ENCODE data around the gene RAMAC.
"Not testable (repeated sequence)": the region's sequence is repeated elsewhere in the genome, so short reads cannot be mapped to it uniquely, and the experiment has no call there.

RAMAC gene

DNA sequence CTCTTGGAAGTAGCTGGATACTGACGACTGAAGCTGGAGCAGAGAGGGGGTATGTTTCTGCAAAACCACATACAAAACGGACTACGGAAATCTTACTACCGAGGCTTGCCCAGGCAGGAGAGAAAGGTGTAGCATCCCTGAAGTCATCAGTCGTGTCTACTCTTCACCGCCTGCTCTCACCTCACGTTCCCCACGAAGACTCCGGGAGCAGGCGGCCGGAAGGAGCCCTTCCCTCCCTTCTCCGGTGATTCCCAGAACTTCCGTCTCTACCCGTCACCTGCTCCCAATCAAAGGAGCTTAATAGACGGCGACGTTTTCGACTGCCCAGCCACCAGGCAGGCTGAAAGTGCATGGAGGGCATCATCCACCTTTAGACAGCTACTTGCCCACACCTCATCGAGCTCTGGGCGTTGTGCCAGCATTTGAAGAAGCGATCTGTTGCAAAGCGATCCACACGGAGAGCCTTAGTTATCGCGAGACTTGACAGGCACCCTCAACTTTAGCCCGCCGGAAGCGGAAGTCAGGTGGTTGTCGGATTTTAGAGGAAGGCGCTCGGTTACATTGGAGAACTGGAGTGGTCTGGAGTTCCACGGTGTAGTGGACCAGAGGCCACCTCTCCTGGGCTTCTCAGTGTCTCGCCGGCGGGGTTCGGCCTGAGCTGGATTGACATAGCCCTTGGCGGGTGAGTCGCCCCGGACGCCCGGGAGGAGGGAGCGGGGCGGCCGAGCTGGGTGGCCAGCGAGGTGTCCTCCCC lies at the start of gene RAMAC:
TSS of gene RAMAC (plus strand) at position 523 of the 754 bp plus-strand sequence. CDS start 2,809 bp downstream, outside the sequence.
- DNase-seq = peak; percentile 94

DNA sequence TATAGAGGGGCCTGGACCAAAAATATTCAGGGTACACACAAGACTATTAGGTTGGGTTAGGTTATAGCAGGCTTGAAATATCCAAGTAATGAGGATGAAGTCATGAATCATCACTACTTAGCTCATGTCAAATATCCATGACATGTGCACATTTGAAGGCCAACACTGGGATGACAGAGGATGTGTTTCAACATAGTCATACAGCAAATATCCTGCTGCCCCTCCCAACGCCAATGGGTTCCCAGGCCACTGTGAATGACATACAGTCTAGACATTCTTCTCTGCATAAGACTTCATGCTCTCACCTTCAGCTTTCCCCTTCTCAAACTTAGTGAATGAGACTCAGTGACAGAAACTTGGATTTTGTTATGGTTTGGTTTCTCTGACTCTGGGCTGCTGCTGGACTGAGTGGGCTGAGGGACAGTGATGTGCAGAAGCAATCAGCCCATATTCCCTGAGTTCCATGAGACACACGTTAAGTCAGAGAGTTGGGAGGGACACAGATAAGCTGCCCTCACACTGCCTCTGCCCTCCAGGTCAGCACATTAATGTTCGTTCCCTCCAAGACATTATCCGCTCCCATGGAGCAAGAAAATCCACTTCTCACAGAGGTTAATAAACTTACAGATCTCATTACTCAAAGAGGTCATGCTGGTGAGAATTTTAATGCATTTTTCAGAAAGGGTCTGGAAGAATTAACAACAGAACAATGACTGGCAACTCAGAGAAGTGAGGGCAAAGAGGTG lies 48.9 kb upstream of the RAMAC start:
- no peak for DNase-seq

DNA sequence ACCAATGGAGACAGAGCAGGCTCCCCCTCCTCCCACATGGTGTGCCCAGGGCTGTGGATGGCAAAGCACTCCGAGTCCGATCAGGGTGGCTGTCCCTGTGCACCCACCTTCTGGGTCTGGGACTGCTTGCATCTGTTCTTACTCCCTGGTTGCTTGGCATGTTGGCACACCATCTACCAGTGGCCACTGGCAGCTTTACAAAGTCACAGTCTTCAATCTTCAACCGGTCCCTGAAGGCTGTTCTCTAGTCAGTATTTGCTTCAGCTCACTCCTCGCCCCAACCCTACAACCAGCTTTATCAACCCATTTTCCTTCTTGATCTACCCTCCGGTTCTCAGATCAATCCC lies 48.3 kb upstream of the RAMAC start:
- no peak for DNase-seq

DNA sequence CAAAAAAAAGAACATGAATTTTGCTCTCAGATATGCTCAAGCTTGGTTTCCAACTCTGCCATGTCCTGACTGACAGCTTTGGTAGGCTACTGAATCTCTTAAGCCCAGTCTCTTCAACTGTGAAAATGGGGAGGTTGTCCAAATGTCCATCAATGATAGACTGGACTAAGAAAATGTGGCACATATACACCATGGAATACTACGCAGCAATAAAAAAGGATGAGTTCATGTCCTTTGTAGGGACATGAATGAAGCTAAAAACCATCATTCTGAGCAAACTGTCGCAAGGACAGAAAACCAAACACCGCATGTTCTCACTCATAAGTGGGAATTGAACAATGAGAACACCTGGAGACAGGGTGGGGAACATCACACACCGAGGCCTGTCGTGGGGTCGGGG lies 46.3 kb upstream of the RAMAC start:
- not testable (repeated sequence) for DNase-seq

DNA sequence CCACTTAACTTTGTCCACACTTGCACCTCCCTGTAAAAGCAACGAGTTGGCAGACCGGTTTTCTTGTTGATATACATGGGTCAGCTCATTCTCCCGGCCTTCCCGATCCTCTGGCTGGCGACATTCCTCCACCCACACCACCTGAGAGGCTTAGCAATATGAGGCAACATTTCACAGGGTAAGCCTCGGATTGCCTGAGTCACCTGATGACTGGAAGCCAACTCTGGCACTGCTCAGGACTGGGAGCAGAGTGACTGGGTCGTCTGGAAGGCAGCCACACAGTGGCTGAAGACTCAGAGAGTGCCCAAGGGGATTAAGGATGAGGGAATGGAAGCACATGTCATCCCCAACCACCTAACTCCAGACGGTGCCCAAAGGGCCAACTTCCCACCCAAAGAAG lies 43.3 kb upstream of the RAMAC start:
- no peak for DNase-seq

DNA sequence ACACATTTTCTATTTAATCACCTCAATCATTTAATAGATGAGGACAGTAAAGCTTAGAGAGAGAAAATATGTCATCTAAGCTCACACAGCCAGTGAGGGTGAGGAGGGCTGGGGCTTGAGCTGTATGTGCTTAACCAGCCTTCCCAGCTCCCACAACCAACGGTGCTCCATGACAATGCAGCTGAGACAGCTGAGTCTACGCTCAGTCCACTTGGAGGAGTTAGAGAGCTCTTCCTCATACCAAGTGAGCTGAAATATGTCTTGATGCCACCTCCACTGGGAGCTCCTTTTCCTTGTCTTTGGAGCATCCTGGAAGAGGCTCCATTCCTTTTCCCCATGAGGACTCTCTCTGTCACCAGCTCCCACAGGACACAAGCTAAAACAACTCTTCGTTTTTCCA lies 42.8 kb upstream of the RAMAC start:
- DNase-seq = no peak

DNA sequence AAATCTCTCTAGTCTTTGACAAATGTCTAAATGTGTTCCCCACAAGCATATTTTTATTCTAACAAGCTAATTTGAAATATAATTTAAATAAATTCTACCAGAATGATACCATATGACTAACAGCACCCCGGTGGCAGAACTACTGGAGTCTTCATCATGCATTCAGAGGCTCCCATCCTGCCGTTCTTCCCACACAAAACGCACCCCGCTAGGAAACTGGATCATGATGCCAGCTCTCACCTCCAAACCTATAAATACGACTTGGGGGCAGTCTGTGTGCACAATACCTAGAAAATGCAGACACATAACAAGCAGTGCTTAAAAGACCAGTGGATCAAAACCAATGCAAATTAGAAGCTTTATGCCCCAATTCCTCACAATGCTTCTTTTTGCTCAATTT lies 42.0 kb upstream of the RAMAC start:
- DNase-seq = no peak

DNA sequence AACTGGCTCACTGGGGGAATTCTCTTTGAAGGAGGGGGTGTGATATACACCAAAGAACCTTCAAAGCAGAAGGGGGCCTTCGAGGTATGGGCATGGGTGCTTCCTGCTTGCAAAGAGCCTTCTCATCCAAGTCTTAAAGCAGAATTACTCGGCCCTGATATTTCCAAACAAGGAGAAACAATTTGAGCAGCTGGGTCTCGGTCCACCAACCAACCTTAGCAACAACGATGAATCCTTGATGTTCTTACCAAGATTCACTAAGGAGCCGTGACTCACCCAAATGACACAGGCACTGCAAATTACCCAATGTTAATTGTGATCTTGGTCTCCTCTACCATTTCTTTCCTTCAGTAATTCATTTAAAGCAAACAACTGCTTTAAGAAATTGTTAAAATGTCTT lies 41.2 kb upstream of the RAMAC start:
- DNase-seq = no peak

DNA sequence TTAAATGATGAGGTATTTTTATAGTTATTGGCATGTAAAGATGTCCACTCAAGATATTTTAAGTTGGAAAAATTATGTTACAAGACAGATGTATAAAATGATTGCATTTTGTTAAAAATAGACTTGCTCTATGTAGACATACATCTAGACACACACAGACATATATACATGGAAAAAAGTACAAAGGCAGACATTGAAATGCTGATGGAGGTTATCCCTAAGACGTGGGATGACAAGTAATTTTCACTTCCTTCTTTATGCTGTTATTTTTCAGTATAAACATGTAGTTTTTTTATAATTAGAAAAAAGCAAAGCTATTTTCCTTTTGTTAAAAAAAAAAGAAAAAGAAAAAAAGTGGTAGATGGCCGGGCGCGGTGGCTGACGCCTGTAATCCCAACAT lies 40.7 kb upstream of the RAMAC start:
- DNase-seq = no peak

DNA sequence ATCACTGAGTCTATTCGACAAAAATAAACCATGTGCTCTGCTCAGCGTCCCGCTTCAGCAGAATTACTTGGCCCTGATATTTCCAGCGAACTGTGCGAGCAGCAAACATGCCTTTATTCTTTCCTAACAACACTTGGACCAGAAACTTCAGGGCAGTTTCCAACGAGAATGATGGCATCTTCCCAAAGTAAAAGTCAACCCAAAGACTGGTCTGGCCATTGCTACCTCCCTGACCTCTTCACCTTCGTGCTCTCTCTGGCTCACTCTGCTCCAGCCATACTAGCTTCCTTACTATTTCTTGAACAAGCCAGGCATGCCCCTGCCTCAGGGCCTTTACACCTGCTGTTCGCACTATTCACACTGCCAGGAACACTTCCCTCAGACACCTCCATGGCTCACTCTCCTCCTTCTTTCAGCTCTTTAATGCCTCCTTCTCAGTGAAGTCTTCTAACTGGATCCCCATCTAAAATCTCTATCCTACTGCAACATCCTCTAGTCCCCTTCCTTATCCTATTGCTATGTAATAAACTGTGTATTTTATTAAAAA lies 39.8 kb upstream of the RAMAC start:
- DNase-seq = no peak

DNA sequence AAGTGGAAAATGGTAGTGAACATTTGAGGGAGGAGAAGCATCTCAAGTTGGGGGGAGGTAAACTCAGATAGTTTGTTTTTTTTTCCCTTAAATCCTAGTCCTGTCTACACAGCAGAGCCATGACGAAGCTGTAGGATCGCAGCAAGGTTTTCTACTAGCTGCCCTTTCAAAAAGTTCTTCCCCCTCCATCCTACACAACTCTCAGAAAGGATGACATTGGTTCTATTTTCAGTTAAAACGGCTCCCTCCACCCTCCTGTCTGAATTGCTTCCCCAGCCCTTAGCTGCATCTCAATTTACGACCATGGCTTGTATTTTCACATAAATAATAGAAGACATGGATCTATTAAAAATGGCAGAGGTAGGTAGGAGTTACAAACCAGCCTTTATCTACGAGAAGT lies 35.7 kb upstream of the RAMAC start:
- DNase-seq = no peak

DNA sequence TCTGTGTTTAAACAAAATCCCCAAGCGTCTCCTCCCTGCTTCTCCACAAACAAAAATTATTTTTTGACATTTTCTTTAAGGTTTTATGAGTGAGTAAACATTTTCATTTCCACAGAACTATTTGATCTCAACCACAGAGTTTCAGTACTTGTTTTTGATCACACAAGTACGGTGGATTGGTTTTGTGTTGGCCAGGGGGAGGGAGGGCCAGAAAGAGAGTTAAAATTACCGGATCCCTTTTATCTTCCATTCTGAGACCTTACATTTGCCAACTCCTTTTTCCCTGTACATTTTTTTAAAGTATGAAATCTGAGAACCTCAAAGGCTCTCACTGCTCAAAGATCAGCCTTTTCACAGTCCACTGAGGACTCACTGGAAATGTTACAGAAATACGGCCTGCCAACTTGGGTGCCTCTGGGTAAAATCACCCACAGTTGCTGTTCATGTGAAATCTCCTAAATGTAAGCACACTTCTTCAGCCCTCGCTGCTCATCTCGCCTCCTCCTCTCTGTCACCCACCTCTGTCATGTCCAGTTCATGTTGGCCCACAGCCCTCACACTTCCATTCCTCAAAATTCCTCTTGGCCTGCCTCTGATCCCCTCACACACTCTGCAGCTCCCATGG lies 35.2 kb upstream of the RAMAC start:
- DNase-seq = no peak

DNA sequence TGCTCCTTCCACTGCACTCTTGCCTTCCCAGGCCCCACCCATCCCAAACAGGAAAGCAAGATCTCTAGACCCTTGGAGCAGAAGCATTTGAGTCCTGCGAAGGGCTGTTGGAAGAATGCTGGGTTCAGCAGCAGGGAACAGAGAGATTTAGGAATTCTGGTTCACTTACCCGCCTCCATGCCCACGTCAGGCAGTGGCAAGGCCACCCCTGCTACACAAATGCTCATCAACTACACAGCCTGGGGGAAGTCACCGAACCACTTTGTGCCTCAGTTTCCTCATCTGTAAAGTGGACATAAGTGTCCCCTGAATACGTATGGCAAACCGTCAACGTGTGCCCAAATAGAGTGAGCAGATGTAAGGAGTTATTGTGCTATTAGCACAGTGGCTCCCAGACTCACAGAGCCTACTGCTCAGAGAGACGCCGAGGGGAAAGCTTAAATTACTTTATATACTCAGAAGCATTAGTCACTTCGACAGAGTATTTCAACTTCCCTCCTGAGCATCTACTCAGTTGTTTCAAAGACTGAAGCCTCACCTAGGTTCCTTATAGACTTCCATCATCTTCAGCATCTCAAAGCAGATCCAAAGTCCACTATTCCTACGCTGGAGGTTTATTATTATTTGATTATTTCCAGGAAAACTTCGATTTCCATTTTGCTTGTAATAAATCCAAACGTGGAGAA lies 34.4 kb upstream of the RAMAC start:
- DNase-seq = no peak

DNA sequence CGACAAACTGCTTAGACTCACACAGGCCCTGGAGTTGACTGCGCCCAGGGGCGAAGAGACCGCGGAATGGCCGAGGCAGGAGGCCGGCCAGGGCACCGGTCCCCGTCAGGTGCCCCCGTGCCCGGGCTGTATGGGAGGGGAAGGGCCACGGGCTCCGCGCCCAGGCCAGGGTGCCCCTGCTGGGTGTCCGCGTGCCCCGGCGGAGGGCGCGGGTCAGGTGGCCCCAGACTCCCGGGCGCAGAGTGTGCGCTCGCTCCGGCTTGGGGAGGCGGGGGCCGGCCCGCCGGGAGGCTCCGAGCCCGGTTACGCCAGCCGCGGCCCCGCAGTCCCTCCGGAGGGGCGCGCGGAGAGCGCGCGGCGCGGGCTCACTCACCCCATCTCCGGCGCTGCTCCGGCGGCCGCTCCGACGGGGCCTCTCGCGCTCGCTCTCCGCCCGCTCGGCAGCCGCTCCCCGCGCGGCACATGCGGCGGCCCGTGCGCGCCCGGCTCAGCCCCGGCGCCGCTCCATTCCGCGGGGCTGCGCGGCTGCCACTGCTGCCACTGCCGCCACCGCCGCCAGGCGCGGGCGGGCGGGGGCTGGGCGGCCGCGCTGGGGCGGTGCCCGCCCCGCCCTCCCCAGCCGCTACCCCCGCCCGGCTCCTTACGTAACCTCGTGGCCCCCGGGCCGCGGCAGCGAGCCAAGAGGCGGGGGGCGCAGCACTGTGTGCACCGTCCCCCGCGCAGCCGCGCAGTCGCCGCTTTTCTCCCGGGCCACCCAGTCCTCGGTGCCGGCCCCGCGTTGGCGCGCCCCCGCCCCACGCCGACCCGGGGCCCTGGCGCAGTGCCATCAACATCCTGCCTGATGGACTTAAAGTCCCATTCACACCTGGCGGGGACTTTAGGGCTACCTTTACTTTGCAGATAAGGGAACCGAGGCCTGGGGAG lies 33.6 kb upstream of the RAMAC start, which contains the start of gene HOMER2:
TSS of gene HOMER2 (minus strand) at position 563 of the 924 bp plus-strand sequence. CDS start at position 378, 185 bp downstream.
- peak; percentile 41 for DNase-seq

DNA sequence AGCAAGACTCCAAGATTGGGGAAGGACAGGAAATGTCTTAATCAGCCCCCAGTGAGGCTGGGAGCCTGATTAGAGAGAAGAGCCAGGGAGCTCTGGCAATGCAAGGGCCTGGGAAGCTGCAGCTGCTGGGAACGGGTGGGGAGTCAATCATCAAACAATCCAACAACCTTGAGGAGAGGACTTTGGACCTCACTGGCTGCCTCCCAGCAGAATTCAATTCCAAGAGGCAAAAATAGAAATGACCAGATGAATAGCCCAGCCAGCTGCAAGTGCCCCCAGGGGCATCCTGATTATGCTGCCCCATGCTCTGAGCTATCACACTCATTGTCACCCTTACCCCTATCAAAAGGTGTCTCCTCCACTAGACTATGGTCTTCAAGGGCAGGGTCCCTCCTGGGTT lies 27.4 kb upstream of the RAMAC start:
- no peak for DNase-seq

DNA sequence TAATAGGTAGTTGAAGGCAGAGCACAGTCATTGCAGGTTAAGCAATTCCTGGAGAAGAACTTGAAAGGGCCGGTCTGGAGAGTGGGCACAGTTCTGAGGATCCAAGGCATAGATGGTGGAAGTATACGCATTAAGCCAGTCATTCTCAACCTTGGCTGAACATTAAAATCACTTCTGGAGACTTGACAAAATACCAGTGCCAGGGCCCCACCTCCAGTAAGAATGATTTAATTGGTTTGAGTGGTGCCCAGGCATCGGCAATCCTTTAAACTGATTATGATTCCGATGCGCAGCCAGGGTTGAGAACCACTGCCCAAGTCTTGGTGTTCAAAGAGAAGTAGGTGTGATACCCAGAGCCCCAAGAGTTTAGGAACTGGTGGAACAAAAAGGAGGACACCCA lies 26.6 kb upstream of the RAMAC start:
- no peak for DNase-seq

DNA sequence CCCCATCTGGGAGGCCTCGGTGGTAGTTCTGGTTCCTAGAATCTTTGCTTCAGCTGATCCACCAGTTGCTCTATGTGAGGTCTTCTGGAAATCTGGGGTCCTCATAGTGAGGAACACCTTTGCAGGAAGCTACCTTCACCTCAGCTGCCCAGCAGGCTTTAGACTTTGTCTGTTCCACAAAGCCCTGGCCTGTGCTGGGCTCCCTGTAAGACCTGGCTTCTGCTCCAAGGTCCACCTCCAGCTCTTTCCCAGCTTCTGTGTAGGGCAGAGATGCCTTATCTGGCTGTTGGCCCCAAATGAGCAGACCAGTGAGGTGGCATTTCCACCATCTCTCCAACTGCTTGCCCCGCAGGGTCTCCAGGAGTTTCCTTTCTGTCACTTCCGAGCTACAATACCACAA lies 25.2 kb upstream of the RAMAC start:
- DNase-seq = no peak

DNA sequence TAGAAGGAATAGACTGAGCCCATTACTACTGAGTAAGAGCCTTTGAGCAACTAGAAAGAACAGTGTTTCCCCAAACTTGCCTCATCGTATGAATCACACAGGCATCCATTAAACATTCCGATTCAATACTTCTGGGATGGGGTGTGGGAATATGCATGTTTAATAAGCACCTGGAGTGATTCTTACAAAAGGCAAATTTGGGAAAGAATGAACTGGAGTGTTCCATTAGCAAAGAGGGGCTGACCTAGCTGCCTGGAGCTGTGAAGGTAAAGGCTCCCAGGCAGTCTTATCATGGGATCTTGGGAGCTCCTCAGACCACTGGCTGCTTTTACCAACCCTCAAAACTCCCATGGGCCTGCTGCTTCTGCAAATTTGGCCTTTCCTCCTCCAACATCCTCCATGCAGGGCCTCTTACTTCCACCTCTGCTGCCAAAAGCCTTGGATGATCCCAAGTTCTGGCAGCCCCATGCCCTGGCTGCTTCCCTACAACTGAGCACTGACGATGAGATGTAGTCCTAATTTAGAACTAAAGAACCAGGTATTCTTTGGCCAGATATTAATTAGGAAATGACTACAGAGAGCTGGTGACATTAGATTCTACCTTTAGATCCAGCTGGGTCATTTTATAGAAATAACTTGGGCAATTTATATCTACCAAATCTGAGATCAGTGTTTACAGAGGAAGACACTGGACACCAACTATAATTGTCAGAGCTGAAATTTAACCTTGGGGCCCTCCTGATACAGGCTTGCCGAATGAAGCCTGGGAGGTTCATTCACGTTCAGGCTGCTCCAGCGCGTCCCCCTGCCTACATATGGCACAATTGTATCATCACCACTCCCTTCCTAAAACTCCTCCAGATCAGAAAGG lies 22.3 kb upstream of the RAMAC start:
- DNase-seq = no peak

DNA sequence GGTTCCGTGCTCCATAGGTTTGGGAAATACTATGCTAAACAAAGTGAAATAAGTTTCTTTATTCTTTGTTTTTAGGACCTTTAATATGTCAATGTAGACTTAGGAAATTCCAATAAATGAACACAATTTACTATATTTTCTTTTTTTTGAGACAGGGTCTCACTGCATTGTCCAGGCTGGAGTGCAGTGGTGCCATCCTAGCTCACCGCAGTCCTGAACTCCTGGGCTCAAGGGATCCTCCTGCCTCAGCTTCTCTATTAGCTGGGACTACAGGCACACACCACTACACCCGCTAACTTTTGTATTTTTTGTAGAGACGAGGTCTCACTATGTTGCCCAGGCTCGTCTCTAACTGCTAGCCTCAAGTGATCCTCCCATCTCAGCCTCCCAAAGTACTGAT lies 21.1 kb upstream of the RAMAC start:
- no peak for DNase-seq

DNA sequence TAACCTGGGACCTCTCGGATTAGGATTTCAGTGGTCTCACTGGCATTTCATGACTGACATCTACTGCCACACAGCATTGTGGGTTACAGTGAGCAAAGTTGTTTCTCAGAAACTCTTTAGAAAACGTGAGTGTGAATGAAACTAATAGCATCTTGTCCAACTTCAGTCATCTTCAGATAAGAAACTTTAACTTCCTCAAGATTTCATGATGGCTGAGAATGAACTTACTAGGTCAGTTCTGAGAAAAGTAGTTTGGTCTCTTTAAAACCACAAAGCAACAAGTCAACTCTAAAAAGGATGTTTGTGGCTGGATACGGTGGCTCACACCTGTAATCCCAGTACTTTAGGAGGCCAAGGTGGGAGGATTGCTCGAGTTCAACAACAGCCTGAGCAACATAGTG lies 19.3 kb upstream of the RAMAC start:
- no peak for DNase-seq

DNA sequence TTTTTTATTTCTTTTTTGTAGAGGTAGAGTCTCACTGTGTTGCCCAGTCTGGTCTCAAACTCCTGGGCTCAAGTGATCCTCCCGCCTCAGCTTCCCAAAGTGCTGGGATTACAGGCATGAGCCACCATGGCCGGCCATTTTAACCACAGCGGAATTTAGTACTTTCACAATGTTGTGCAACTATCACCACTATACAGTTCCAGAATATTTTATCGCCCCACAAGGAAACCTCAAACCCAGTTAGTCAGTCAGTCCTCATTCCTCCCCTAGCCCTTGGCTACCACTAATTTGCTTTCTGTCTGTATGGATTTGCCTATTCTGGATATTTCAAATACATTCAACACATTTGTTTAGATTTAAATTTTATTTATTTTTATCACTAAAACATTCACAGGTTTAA lies 17.9 kb upstream of the RAMAC start:
- no peak for DNase-seq

All from left hindlimb (tissue), 1 donor.